ENCODE measurements around the gene UVRAG.

The UVRAG gene

GRCh38 chr11:76179147-76179546 lies 364.1 kb downstream of the UVRAG start:
- DNase-seq = no peak

- no peak for DNase-seq
These were observed 366.4 kb downstream of the UVRAG start for GRCh38 chr11:76181371-76181770.

- no peak for DNase-seq
These were observed 369.6 kb downstream of the UVRAG start for GRCh38 chr11:76184551-76184993.

DNA sequence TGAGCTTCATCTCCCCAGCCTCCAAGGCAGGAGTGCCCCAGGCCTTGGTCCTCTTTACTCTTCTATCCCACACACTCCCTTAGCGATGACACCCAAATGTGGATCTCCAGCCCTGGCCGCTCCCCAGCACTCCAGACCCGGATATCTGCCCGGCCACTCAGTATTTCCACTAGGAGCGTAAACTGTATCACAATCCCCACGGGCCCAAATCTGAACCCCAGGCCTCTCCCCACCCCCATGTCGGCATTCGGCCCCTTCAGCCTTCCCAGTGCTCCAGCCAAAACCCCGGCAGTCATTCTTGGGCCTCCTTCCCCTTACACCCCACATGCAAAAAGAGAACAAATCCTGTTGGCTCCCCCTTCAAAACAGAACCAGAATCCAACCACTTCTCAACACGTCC lies 370.5 kb downstream of the UVRAG start:
- DNase-seq = no peak

GRCh38 chr11:76185931-76186401 lies 371.0 kb downstream of the UVRAG start:
- DNase-seq = no peak

DNA sequence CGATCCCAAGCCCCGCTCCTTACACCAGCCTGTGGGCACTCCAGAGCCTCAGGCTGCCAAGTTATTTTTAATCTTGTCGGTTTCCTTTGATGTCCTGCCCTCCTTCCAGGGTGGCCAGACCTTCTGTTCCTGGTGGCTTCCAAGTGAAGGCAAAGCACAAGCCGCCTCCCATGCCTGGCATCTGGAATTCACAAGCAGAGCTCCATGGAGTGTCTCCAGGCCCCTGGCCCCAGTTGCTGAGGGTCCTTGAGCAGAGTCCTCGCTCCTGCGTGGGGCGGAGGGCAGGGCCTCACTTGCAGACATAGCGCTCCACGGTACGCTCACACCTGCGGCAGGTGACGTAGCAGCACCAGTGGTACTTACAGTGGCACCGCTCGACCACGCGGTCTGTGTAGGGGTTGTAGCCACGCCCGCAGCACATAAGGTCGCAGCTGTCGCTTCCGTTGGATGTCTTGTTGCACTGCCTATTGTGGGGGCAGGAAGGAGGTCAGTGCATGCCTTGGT lies 371.8 kb downstream of the UVRAG start:
- no peak for DNase-seq

- DNase-seq = no peak
These were observed 373.9 kb downstream of the UVRAG start for GRCh38 chr11:76188873-76189272.

DNA sequence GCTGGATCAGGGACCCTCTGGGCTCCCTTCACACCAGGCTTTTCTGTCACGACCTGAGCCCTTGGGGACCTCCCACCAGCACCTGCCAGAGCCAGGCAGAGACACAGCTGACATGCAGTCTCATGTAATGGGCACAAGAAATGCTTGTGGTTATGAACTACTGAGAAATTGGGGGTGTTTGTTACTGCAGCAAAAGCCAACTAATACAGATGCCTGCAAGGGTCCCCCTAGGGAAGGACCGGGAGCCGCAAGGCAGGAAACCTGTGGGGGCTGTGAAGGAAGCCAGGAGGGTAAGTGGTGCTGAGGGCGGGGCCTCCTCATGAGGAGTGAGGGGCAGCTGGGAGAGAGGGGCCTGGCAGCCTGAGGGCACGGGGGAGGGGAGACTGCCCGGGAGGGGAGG lies 374.7 kb downstream of the UVRAG start:
- no peak for DNase-seq

- no peak for DNase-seq
These were observed 375.4 kb downstream of the UVRAG start for GRCh38 chr11:76190376-76190775.

Data from SW 1271 (cell line).